DOHH2 (cell line): Measurements from ENCODE around the gene CIDEA.

Experiments used
- H3F3A ChIP-seq: fragments of 200-600 bp; sonication (generic), shearing (Covaris generic); 2 replicates; pipeline ENCODE4 v1.6.0; 2016; ENCODE audit warnings: antibody characterized with exemption, mild to moderate bottlenecking; ENCODE audit not compliant: control insufficient read depth, insufficient read depth
- H3K27ac ChIP-seq: fragments of 200-600 bp; sonication (generic); 2 replicates; pipeline ENCODE4 v1.5.1; 2014; ENCODE audit warnings: low read depth, mild to moderate bottlenecking, low read length, moderate library complexity
- H3K27me3 ChIP-seq: fragments of 200-600 bp; sonication (generic); 2 replicates; pipeline ENCODE4 v1.6.1; 2014; ENCODE audit warnings: mild to moderate bottlenecking, low read length, mixed read lengths; ENCODE audit not compliant: control insufficient read depth
- H3K36me3 ChIP-seq: fragments of 200-600 bp; sonication (generic); 2 replicates; pipeline ENCODE4 v1.6.1; 2014; ENCODE audit warnings: mild to moderate bottlenecking, low read length, moderate library complexity, mixed read lengths; ENCODE audit not compliant: control insufficient read depth
- H3K4me1 ChIP-seq: fragments of 200-600 bp; sonication (generic); 2 replicates; pipeline ENCODE4 v1.6.1; 2014; ENCODE audit warnings: mild to moderate bottlenecking, low read length, mixed read lengths; ENCODE audit not compliant: control insufficient read depth
- H3K4me2 ChIP-seq: fragments of 200-600 bp; sonication (generic); 2 replicates; pipeline ENCODE4 v1.6.0; 2014; ENCODE audit warnings: mild to moderate bottlenecking, low read length, moderate library complexity
- H3K4me3 ChIP-seq: fragments of 200-600 bp; sonication (generic); 2 replicates; pipeline ENCODE4 v1.5.1; 2014; ENCODE audit warnings: mild to moderate bottlenecking, low read length, mixed read lengths
- H3K79me2 ChIP-seq: fragments of 200-600 bp; sonication (generic); 2 replicates; pipeline ENCODE4 v1.6.1; 2014; ENCODE audit warnings: mild to moderate bottlenecking, low read length, mixed read lengths; ENCODE audit not compliant: control insufficient read depth
- H3K9me2 ChIP-seq: fragments of 200-600 bp; sonication (generic); replicated peaks from 2 replicates; pipeline ENCODE4 v1.6.1; 2014; ENCODE audit warnings: mild to moderate bottlenecking, low read length, mixed read lengths; ENCODE audit not compliant: control insufficient read depth
- H3K9me3 ChIP-seq: fragments of 200-600 bp; sonication (generic); 2 replicates; pipeline ENCODE4 v1.6.1; 2014; ENCODE audit warnings: antibody characterized with exemption, low read length, mixed read lengths; ENCODE audit not compliant: control insufficient read depth, insufficient read depth
- H4K20me1 ChIP-seq: fragments of 200-600 bp; sonication (generic); 2 replicates; pipeline ENCODE4 v1.6.0; 2014; ENCODE audit warnings: low read depth, mild to moderate bottlenecking, antibody characterized with exemption, low read length, moderate library complexity; ENCODE audit not compliant: control insufficient read depth, insufficient read depth
- EZH2phosphoT487 ChIP-seq: fragments of 200-600 bp; sonication (generic); IDR thresholded peaks from 2 replicates; pipeline ENCODE4 v1.6.1; 2017; ENCODE audit warnings: borderline replicate concordance, mild to moderate bottlenecking, antibody characterized with exemption, low read length, moderate library complexity, mixed read lengths
- TF ChIP-seq, protein P1 (sequence below): fragments of 200-600 bp; sonication (generic); IDR thresholded peaks from one replicate; pipeline ENCODE4 v1.5.1; 2014; ENCODE audit warnings: antibody characterized with exemption, mild to moderate bottlenecking, low read depth, low read length; ENCODE audit not compliant: poor library complexity, severe bottlenecking

The CIDEA gene

GRCh38 chr18:12306752-12307700, 52.9 kb downstream of the CIDEA start:
- Histone ChIP-seq H3K9me3 (0 out of 2 replicates have a peak, but pooled peaks cover 4% of the 10 kb centered on the region), H3K4me1 (no peaks in the 10 kb centered on the region), H3K27me3 (peaks cover 3% of the 10 kb centered on the region; the same call in 1 of the 2 replicates), H3K79me2 (no peaks in the 10 kb centered on the region), H3K27ac (no peak overlapping the region), H3K9me2 (no peaks in the 10 kb centered on the region), H4K20me1 (no peaks in the 10 kb centered on the region), H3K36me3 (no peaks in the 10 kb centered on the region), H3K4me2 (no peak overlapping the region), H3K4me3 (no peak overlapping the region), H3F3A (no peaks in the 10 kb centered on the region)
- no peak for TF ChIP-seq EZH2phosphoT487
- TF ChIP-seq, protein P1, sequence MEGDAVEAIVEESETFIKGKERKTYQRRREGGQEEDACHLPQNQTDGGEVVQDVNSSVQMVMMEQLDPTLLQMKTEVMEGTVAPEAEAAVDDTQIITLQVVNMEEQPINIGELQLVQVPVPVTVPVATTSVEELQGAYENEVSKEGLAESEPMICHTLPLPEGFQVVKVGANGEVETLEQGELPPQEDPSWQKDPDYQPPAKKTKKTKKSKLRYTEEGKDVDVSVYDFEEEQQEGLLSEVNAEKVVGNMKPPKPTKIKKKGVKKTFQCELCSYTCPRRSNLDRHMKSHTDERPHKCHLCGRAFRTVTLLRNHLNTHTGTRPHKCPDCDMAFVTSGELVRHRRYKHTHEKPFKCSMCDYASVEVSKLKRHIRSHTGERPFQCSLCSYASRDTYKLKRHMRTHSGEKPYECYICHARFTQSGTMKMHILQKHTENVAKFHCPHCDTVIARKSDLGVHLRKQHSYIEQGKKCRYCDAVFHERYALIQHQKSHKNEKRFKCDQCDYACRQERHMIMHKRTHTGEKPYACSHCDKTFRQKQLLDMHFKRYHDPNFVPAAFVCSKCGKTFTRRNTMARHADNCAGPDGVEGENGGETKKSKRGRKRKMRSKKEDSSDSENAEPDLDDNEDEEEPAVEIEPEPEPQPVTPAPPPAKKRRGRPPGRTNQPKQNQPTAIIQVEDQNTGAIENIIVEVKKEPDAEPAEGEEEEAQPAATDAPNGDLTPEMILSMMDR = no peak

GRCh38 chr18:12307701-12308385, 53.7 kb downstream of the CIDEA start, which contains the start of gene TUBB6:
TSS of gene TUBB6 (plus strand) at chr18:12308241. CDS start at chr18:12308293, 52 bp downstream.
- H3K4me1 ChIP-seq = no peaks in the 10 kb centered on the region
- no peak within 1 kb of the TSS for H3K4me2 ChIP-seq
- peaks cover 7% of the 10 kb centered on the region; the same call in 1 of the 2 replicates for H3K9me3 ChIP-seq
- no peak for TF ChIP-seq EZH2phosphoT487
- TF ChIP-seq, protein P1 = no peak
- H3K36me3 ChIP-seq = no peaks in the 10 kb centered on the region
- no peaks in the 10 kb centered on the region for H4K20me1 ChIP-seq
- no peaks in the 10 kb centered on the region for H3F3A ChIP-seq
- peaks cover 3% of the 10 kb centered on the region; the same call in 1 of the 2 replicates for H3K27me3 ChIP-seq
- no peak within 1 kb of the TSS for H3K27ac ChIP-seq
- no peaks in the 10 kb centered on the region for H3K9me2 ChIP-seq
- H3K79me2 ChIP-seq = no peaks in the 10 kb centered on the region
- H3K4me3 ChIP-seq = no peak within 1 kb of the TSS

DNA sequence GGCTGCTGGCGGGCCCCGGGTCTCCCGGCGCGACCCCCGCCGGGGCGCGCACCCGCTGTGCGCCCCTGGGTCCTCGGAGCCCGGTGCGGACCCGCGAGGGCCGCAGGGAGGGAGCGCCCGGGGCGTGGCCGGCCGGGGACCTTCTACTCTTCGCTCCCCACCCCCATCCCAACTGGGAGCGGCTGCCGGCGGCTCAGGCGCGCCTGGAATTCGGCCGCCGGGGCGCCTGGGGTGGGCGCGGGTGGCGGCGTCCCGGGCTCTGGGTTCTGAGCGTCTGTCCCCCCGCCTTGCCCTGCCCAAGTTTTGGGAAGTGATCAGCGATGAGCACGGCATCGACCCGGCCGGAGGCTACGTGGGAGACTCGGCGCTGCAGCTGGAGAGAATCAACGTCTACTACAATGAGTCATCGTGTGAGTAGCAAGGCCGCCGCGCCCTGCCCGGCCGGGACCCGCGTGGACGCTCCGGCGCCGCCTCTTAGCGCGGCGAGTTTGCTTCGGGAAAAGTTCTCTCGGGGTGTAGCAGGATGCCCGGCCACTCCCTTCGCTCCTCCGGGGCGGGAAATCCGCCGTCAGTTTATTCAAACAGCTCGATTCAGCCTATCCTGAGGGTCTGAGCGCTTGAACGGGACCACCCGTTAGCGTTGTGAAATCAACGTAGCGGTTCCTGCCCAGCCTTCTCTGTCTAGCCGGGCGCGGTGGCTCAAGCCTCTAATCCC, 54.4 kb downstream of the CIDEA start:
- H3K4me3 ChIP-seq = no peak overlapping the region
- peaks cover 3% of the 10 kb centered on the region; the same call in 1 of the 2 replicates for H3K27me3 ChIP-seq
- H3K4me1 ChIP-seq = no peaks in the 10 kb centered on the region
- no peaks in the 10 kb centered on the region for H3F3A ChIP-seq
- H3K79me2 ChIP-seq = no peaks in the 10 kb centered on the region
- H3K9me3 ChIP-seq = peaks cover 11% of the 10 kb centered on the region; the same call in 1 of the 2 replicates
- no peaks in the 10 kb centered on the region for H3K9me2 ChIP-seq
- no peak overlapping the region for H3K4me2 ChIP-seq
- H3K27ac ChIP-seq = no peak overlapping the region
- no peaks in the 10 kb centered on the region for H3K36me3 ChIP-seq
- TF ChIP-seq EZH2phosphoT487 = no peak
- TF ChIP-seq, protein P1 = no peak
- H4K20me1 ChIP-seq = no peaks in the 10 kb centered on the region
